Endothelial cell of umbilical vein (primary cell): ENCODE results near the gene WAPL. TPM values are rescaled to one million over a fixed set of nuclear protein-coding genes. Genes with fewer than 3 reads are reported as not detected.

Experiments used
- BruUV-seq: library from RNA; stranded (reverse); fragments of 400-500 nt; replicated peaks from 2 replicates; lab custom pipeline; 2021; lab: Mats Ljungman, UMichigan
- CTCF ChIA-PET: fragments of 300-600, 350-600 bp; sonication (Branson Sonifier 250); formaldehyde crosslinking; loops from one replicate; lab custom pipeline; 2021; ENCODE audit warnings: antibody characterized with exemption, inconsistent platforms; lab: Charles Lee
- POLR2A ChIA-PET: fragments of 300-600, 350-600 bp; sonication (Branson Sonifier 250); formaldehyde crosslinking; loops from one replicate; lab custom pipeline; 2021; ENCODE audit warnings: antibody characterized with exemption, inconsistent platforms; lab: Charles Lee
- DNase-seq: peaks from one replicate; pipeline ENCODE4 v3.0.0-alpha.2; 2011; ENCODE audit warnings: low read depth, low spot score
- FAIRE-seq: peaks from 2 replicates; lab custom pipeline; 2011; peaks lifted over from hg19 to GRCh38; lab: Jason Lieb, UNC
- H2AFZ ChIP-seq: 2 replicates; pipeline ENCODE4 v1.6.0; 2012; ENCODE audit warnings: low read depth, low read length, control low read depth, inconsistent platforms
- H3K27ac ChIP-seq: 2 replicates; pipeline ENCODE4 v1.5.1; 2011; ENCODE audit warnings: low read depth, mild to moderate bottlenecking, control low read depth, low read length, moderate library complexity; ENCODE audit not compliant: insufficient read depth
- H3K27me3 ChIP-seq, 2 experiments: 2 replicates each; pipeline versions ENCODE4 v1.6.0 to v1.6.1; 2011; ENCODE audit warnings: low read length in 2 of 2, mixed read lengths in 1 of 2; ENCODE audit not compliant: control insufficient read depth in 2 of 2, insufficient read depth in 2 of 2
- H3K36me3 ChIP-seq, 2 experiments: 2 replicates in 1 of 2; 3 replicates in 1 of 2; pipeline ENCODE4 v1.5.1; 2011; ENCODE audit warnings: low read length in 2 of 2, mild to moderate bottlenecking in 1 of 2, moderate library complexity in 1 of 2; ENCODE audit not compliant: control insufficient read depth in 2 of 2, insufficient read depth in 2 of 2; ENCODE audit errors: extremely low read depth in 1 of 2
- H3K4me1 ChIP-seq: 3 replicates; pipeline ENCODE4 v1.5.1; 2011; ENCODE audit warnings: mild to moderate bottlenecking, low read length; ENCODE audit not compliant: control insufficient read depth, insufficient read depth; ENCODE audit errors: extremely low read depth
- H3K4me2 ChIP-seq: 2 replicates; pipeline ENCODE4 v1.6.1; 2011; ENCODE audit warnings: low read length, control low read depth, mixed read lengths; ENCODE audit not compliant: insufficient read depth
- H3K4me3 ChIP-seq, 3 experiments: fragments of 200-600 bp in 1 of 3; sonication (generic), shearing (Covaris generic) in 1 of 3; replicated peaks in 1 of 3; 2 replicates each; pipeline ENCODE4 v1.5.1; 2011 to 2016; ENCODE audit warnings: control low read depth in 3 of 3, low read length in 3 of 3, mild to moderate bottlenecking in 2 of 3, inconsistent platforms in 1 of 3, low read depth in 1 of 3, moderate library complexity in 1 of 3; ENCODE audit not compliant: insufficient read depth in 1 of 3
- H3K79me2 ChIP-seq: 2 replicates; pipeline ENCODE4 v1.6.0; 2012; ENCODE audit warnings: low read length, inconsistent platforms; ENCODE audit not compliant: control insufficient read depth, insufficient read depth
- H3K9ac ChIP-seq: replicated peaks from 2 replicates; pipeline ENCODE3; 2011; ENCODE audit warnings: low read length, control low read depth; ENCODE audit not compliant: insufficient read depth; ENCODE audit errors: extremely low read depth
- H3K9me1 ChIP-seq: replicated peaks from 3 replicates; pipeline ENCODE4 v1.6.0; 2011; ENCODE audit warnings: mild to moderate bottlenecking, low read length; ENCODE audit not compliant: control insufficient read depth, insufficient read depth; ENCODE audit errors: extremely low read depth
- H3K9me3 ChIP-seq: replicated peaks from 2 replicates; pipeline ENCODE4 v1.5.1; 2012; ENCODE audit warnings: low read length, inconsistent platforms; ENCODE audit not compliant: control insufficient read depth, insufficient read depth
- H4K20me1 ChIP-seq: replicated peaks from 2 replicates; pipeline ENCODE3; 2011; ENCODE audit warnings: mild to moderate bottlenecking, low read length; ENCODE audit not compliant: control insufficient read depth, insufficient read depth; ENCODE audit errors: extremely low read depth
- EZH2 ChIP-seq: IDR thresholded peaks from 2 replicates; pipeline ENCODE4 v1.6.1; 2012; ENCODE audit warnings: borderline replicate concordance, low read depth, mild to moderate bottlenecking, moderate library complexity, low read length, inconsistent platforms; ENCODE audit not compliant: severe bottlenecking
- FOS ChIP-seq: IDR thresholded peaks from 2 replicates; pipeline ENCODE4 v1.6.1; 2011; ENCODE audit warnings: mild to moderate bottlenecking, low read length, moderate library complexity, borderline replicate concordance; ENCODE audit not compliant: insufficient read depth
- GATA2 ChIP-seq: IDR thresholded peaks from 2 replicates; pipeline ENCODE4 v1.7.0; 2011; ENCODE audit warnings: low read depth, mild to moderate bottlenecking, moderate library complexity, mixed read lengths, low read length; ENCODE audit not compliant: insufficient read length, insufficient read depth
- JUN ChIP-seq: IDR thresholded peaks from 2 replicates; pipeline ENCODE4 v1.6.1; 2011; ENCODE audit warnings: borderline replicate concordance, low read depth; ENCODE audit not compliant: insufficient read length, insufficient read depth
- MAX ChIP-seq: IDR thresholded peaks from 2 replicates; pipeline ENCODE4 v1.6.1; 2011; ENCODE audit not compliant: insufficient read depth, insufficient read length
- MYC ChIP-seq: IDR thresholded peaks from one replicate; pipeline ENCODE4 v1.6.1; 2011; ENCODE audit warnings: mild to moderate bottlenecking, low read depth, low read length
- POLR2A ChIP-seq: IDR thresholded peaks from 2 replicates; pipeline ENCODE4 v1.6.1; 2012; ENCODE audit warnings: low read depth, mild to moderate bottlenecking, control low read depth, low read length
- POLR2AphosphoS5 ChIP-seq: IDR thresholded peaks from 2 replicates; pipeline ENCODE4 v1.6.1; 2012; ENCODE audit warnings: low read depth, mild to moderate bottlenecking, control low read depth, low read length, moderate library complexity; ENCODE audit not compliant: insufficient read depth
- dilution Hi-C: fragments of 300-500 bp; cut with MboI; formaldehyde crosslinking; loops from one replicate; pipeline ENCODE4 v1.15.0; 2019; ENCODE audit warnings: low sequenced_read_pairs; ENCODE audit not compliant: extremely low pct_ligation_motif_present
- intact Hi-C: fragments of 100-400 bp; cut with micrococcal nuclease; formaldehyde crosslinking; loops from one replicate; pipeline ENCODE4 v1.10.0; 2022
- polyA plus RNA-seq, 4 experiments: library from polyadenylated mRNA; depleted of rRNA in 3 of 4; stranded (reverse) in 3 of 4; unstranded in 1 of 4; fragments of >200 nt; gene quantifications; 2 replicates each; pipeline versions ENCODE4 v1.2.1 to v1.2.3, GENCODE V29; 2011 to 2012; ENCODE audit warnings: missing spikeins in 1 of 4
- total RNA-seq: library from RNA; stranded (reverse); gene quantifications from 2 replicates; pipeline ENCODE4 v1.2.3, GENCODE V29; 2021
- TF ChIP-seq, protein P1 (sequence below), 2 donors: IDR thresholded peaks; 1 replicate in 1 of 2; 2 replicates in 1 of 2; pipeline ENCODE4 v1.5.1; 2011; ENCODE audit warnings: low read length in 2 of 2, mild to moderate bottlenecking in 2 of 2, moderate library complexity in 2 of 2, control low read depth in 1 of 2, inconsistent platforms in 1 of 2, low read depth in 1 of 2; ENCODE audit not compliant: insufficient read depth in 1 of 2; ENCODE audit errors: extremely low read depth in 1 of 2

WAPL gene
- total and polyA plus RNA-seq, 2 donors (not counting 3 experiments of a cell fraction or from before 2014, with no cell fraction given): 9.2 to 35.1 TPM

DNA sequence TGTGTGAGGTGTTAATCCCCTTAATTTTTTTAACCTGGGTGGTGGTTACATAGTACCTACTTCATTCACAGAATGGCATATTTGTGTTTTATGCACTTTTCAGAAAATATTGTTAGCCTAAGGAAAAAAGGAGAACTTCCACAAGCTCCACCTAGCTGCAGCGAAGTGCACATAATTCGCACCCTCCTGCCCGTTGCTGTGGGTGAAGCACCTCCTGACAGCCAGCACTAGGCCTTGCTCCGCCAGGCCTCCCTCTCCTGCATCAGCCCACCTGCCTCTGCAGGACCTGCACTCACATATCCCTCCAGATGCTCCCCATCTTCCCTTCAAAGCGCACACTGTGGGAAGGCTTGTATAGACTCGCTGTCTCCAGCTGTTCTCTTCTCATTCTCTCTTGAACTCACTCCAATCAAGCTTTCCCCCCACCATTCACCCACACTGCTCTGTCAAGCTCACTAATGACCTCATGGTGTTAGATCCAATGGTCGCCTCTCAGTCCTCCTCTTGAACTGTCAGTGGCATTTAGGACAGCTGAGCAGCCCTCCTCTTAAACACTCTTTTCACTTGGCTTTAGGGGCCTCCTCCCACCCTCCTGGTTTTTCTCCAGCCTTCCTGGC lies 134.3 kb downstream of the WAPL start:
- H3K27ac ChIP-seq: no peak overlapping the region
- no peak for DNase-seq
- no peaks in the 10 kb centered on the region for H3K9me3 ChIP-seq
- peaks cover 21 to 23% of the 10 kb centered on the region in 2 experiments for H3K27me3 ChIP-seq
- dilution Hi-C loops (no loop called here), intact Hi-C loops (no loop called here)
- FAIRE-seq: no peak
- ChIA-PET CTCF (interaction anchor here (0.9 to 5.1 kb wide), 5 partner anchors 11 to 1847 kb away, joined by 3 to 31 read pairs (median 4); no protein-coding TSS in a partner anchor), POLR2A (no interaction called here)
- BruUV-seq: no TSS peak
- H3K4me2 ChIP-seq: no peak overlapping the region
- H3K4me3 ChIP-seq: no peak overlapping the region
- no peaks in the 10 kb centered on the region for H3K9me1 ChIP-seq
- no peak for TF ChIP-seq POLR2A
- TF ChIP-seq POLR2AphosphoS5: no peak
- TF ChIP-seq JUN: no peak
- TF ChIP-seq, protein P1, sequence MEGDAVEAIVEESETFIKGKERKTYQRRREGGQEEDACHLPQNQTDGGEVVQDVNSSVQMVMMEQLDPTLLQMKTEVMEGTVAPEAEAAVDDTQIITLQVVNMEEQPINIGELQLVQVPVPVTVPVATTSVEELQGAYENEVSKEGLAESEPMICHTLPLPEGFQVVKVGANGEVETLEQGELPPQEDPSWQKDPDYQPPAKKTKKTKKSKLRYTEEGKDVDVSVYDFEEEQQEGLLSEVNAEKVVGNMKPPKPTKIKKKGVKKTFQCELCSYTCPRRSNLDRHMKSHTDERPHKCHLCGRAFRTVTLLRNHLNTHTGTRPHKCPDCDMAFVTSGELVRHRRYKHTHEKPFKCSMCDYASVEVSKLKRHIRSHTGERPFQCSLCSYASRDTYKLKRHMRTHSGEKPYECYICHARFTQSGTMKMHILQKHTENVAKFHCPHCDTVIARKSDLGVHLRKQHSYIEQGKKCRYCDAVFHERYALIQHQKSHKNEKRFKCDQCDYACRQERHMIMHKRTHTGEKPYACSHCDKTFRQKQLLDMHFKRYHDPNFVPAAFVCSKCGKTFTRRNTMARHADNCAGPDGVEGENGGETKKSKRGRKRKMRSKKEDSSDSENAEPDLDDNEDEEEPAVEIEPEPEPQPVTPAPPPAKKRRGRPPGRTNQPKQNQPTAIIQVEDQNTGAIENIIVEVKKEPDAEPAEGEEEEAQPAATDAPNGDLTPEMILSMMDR (IDR thresholded peaks at IDR 0.05; ENCODE audit: extremely low read depth in 1 of 2, insufficient read depth in 1 of 2, low read depth in 1 of 2, low read length in 2 of 2): no peak
- no peak for TF ChIP-seq GATA2
- no peak for TF ChIP-seq FOS
- TF ChIP-seq MAX: no peak
- TF ChIP-seq MYC: no peak
- no peak for TF ChIP-seq EZH2
- H3K9ac ChIP-seq: no peak overlapping the region
- no peaks in the 10 kb centered on the region for H3K36me3 ChIP-seq
- no peaks in the 10 kb centered on the region for H3K79me2 ChIP-seq
- no peak overlapping the region for H2AFZ ChIP-seq
- H3K4me1 ChIP-seq: no peaks in the 10 kb centered on the region
- H4K20me1 ChIP-seq: no peaks in the 10 kb centered on the region
